HUDEP-2 (cell line): ENCODE measurements around the gene CREB3.

Experiments
- DNase-seq, 76 experiments: peaks; one replicate each; lab custom pipeline; 2025; ENCODE audit not compliant: unreplicated experiment in 76 of 76; lab: John Stamatoyannopoulos, UW

CREB3 gene, protein sequence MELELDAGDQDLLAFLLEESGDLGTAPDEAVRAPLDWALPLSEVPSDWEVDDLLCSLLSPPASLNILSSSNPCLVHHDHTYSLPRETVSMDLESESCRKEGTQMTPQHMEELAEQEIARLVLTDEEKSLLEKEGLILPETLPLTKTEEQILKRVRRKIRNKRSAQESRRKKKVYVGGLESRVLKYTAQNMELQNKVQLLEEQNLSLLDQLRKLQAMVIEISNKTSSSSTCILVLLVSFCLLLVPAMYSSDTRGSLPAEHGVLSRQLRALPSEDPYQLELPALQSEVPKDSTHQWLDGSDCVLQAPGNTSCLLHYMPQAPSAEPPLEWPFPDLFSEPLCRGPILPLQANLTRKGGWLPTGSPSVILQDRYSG

DNA sequence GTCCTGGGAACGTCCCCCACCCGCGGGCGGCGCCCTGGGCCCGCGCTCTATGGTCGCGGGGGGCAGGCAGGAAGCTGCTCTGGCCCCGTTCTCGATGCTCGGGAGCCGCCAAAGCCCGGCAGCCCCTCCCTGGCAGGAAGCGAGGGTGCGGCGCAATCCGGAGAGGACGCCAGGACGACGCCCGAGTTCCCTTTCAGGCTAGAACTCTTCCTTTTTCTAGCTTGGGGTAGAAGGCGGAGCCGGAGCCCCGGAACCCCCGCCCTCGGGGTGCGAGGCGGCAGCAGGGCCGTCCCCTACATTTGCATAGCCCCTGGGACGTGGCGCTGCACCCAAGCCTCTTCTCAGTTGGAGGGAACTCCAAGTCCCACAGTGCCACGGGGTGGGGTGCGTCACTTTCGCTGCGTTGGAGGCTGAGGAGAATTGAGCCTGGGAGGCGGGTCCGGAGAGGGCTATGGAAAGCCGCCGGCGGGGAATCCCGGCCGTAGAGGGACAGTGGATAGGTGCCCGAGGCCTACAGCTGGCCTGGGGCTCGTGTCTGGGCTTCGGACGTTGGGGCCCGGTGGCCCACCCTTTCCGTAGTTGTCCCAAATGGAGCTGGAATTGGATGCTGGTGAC lies at the start of gene CREB3, which contains the start of gene TLN1:
TSS of gene CREB3 (plus strand) at position 482 of the 615 bp plus-strand sequence. CDS start at position 589, 107 bp downstream.
TSS of gene TLN1 (minus strand) at position 11 of the 615 bp plus-strand sequence. CDS start 6,501 bp downstream, outside the sequence.
- DNase-seq: peak in 75 of 76 experiments; percentile 57 to 98 (median 96)

DNA sequence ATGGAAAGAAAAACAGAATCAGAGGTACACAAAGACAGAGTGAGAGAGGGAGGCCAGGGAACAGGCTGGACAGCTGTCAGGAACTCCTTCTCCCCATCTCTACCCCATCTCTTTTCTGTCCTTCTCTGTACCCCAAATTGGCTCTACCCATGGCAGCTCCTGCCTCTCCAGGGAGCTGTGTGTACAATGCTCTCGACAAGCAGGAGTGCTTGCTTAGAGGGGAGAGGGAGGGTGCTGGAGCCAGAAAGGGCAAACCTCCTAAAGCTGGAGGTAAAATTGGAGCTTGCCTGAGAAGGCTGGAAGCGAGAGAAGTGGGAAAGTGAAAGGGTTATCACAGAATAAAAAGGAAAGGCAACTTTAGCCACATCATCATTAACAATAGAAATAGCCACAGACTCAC lies 49.1 kb upstream of the CREB3 start:
- no peak for DNase-seq

DNA sequence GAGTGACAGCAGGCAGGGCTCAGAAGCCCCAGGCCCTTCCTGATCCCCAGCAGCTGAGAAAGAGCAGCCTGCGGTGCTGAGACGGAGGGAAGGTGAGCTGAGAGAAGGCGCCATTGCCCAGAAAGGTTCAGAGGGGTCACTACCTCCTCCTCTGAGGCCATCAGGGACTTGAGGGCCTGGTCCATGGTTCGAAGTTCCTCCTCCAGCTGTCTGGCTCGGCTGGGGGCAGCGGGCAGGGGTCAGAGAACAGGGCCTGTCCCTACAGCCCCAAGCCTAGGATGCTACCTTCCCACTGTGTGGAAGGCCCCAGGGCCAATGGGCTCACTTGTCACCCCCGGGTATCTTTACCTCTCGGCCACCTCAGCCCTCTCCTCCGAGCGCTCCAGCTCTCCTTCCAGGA lies 47.5 kb upstream of the CREB3 start:
- no peak for DNase-seq

DNA sequence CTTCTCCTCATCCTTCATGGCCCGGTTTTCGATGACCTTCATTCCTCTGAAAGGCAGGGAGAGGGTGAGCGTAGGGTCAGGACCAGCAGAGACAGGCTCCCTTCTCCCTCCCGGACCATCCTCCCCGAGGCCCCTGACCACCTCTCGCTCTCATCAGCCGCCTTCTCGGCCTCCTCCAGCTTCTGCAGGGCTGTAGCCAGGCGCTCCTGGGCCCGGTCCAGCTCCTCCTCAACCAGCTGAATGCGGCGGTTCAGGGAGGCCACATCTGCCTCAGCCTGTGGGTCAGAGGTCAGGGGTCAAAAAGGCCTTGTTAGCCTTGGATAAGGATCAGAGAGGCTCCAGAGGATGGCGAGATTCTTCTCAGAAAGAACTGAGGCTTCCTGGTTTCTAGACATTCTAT lies 47.0 kb upstream of the CREB3 start:
- DNase-seq: no peak

DNA sequence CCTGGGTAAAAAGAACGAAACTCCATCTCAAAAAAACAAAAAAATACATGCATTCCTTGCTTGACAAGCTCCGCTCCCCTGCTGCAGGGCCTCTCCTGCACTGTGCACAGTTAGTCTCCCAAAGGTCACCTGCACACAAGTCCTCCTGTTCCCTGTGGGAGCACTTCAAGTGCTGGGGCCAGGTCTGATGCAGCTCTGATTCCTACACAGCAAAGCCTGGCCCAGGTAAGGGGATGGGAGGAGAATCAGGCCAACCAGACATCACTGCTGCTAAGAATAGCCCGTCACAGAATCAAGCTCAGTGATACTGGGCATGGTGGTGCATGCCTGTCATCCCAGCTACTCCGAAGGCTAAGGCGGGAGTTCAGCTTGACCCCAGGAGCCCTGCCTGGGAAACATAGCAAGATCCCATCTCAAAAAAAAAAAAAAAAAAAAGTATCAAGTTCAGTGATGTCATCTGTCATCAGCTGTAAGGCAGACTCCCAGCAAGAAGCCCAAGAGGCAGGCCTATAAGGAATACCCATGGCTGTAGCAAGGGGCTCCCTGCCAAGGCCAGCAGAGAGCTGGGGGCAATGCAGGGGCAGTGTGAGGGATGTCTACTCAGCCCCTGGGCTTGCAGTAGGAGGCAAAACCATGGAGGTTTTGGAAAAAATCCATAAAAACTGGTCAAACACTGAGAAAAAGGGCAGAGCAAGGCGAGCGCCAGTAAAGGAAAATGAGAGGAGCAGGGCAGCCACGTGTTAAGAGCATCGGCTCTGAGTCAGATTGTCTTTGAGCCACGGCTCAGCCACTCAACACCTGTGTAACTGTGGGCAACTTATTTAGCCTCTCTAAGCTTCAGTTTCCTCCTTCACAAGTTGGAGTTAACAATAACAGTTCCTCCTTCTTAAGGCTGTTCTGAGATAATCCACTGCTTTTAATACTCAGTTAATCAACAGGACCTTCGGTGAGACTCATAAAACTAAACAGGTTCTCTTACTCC lies 46.0 kb upstream of the CREB3 start:
- DNase-seq: no peak

DNA sequence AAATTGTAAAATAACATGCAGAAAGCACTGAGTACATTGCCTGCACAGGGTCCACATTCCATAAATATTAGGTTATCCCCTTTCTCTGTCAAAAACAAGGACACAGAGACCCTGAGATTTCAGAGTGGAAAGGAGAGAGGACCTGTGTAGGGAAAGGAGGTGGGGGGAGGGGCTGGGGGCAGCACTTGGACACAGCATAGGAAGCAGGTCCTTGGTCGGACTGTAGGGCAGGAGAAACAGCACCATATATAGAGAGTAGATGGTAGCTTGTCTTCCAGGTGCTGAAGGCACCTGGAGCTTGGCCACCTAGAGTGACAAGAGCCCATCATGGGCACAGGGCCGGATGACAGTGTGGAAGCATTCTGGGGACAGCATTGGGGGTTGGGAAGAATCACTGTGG lies 45.2 kb upstream of the CREB3 start:
- no peak for DNase-seq

DNA sequence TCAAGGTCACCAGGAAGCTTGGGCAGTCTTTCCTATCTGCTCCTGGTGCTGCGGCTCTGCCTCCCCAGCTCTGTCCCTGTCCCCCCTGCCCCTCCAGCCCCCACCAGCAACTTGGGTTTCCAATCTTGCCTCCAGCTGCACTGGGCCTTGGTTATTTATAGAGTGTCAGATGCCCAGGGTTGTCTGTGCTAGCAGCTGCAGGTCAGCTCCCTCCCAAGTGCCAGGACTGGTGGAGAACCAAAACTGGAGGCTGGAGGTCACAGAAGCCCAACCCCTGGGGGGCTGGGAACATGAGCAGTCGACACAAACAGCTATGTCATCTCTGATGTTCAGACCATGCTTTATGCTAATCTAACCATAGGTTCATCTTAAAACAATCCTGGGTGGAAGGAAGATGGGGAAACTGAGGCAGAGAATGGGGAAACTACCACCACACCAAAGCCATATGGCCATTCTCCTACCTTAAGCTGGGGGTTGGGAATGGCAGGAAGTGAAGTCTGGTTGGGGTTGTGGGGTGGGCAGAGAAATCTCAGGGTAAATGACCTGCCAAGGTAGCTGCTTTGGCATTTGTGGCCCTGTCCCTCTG lies 44.4 kb upstream of the CREB3 start:
- DNase-seq: no peak

DNA sequence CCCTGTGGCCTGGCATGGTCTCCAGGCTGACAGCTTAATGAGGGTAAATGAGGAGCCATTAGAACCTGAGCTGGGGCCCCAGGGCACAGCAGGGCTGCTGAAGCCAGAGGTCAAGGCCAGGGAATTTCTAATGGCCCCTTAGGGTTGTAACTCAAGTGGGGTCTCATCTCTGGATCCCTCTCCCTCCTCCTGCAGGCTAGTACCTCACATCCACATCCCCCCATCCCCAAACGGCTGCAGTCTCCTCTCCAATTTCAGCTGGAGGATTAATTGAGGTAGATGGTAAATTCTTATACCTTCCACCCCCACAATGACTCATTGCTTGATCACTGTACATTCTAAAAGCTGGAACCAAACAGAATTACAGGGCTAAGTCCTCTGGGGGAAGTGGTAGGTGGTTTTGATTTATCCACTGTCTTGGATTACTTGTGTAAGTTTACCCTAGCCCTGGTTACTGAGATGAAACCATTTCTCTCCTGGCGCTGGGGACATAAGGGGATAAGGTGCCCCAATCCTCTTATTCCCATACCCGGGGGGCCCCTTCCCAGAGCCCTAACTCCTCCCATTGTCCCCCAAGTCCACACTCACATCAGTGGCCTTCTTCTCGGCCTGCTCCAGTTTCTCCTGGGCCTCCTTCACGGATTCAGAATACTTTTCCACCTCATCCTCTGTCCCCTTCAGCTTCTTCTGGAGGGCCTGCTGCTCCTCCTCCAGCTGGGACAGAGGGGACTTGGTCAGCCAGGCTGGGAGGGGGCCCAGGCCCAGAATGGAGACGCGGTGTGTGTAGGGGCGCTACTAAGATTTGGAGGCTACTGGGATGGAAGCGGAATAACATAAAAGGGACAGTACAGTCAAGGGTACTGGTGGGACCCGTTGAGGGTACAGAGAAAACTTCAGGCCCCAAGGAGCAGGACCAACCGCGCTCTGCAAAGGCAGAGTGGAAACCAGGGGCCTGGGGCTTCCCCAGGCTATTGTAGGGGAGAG lies 43.6 kb upstream of the CREB3 start:
- DNase-seq: peak in 1 of 76 experiments; percentile 2

DNA sequence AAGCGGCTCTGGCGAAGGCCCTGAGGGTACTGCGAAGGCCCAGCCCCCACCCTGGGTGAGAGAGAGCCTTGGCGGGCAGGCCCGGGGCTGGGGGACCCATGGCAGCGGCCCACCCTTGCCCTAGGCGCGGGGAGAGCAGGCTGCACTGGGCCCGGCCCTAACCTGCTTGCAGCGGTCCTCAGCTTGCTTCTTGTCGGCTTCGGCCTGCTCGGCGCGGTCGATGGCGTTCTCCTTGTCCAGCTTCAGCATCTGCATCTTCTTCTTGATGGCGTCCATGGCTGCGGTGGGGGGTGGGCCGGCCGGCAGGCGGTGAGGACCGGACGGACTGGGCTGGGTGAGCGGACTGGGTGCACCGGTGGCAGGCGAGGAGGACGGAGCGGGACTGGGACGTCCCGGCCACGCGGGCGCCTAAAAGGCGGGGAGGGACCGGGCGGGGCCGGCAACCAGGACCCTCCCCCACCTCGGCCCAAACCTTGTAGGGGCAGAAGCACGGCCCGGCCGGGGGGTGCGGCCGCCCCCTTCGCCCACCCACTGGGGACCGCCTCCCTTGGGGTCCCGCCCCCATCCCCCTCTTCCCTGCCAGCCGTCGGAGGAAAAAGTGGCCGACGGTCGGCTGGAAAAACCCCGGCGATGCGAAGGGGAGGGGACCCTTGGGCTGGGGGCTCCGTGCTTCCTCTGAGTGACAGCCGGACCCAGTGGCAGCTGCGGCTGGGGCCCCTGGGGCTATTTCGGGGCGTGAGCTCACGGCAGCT lies 42.7 kb upstream of the CREB3 start, which contains the start of gene TPM2:
TSS of gene TPM2 (minus strand) at position 384 of the 752 bp plus-strand sequence. CDS start at position 276, 108 bp downstream.
- no peak for DNase-seq

DNA sequence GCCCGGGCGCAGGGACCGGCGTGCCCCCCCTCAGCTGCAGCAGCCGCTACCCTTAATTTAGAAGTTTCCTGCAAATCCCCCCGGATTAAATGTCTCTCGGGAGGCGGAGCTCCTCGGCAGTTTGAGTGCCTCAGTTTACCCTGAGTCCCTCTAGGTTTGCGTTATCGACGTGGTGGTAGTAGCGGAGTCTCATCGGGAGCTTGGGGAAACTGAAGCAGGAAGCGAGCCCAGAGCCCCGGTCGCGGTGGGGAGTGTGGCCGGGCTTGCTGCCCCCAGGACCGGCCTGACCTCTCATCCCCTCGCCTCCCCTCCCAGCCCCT lies 42.2 kb upstream of the CREB3 start:
- no peak for DNase-seq

DNA sequence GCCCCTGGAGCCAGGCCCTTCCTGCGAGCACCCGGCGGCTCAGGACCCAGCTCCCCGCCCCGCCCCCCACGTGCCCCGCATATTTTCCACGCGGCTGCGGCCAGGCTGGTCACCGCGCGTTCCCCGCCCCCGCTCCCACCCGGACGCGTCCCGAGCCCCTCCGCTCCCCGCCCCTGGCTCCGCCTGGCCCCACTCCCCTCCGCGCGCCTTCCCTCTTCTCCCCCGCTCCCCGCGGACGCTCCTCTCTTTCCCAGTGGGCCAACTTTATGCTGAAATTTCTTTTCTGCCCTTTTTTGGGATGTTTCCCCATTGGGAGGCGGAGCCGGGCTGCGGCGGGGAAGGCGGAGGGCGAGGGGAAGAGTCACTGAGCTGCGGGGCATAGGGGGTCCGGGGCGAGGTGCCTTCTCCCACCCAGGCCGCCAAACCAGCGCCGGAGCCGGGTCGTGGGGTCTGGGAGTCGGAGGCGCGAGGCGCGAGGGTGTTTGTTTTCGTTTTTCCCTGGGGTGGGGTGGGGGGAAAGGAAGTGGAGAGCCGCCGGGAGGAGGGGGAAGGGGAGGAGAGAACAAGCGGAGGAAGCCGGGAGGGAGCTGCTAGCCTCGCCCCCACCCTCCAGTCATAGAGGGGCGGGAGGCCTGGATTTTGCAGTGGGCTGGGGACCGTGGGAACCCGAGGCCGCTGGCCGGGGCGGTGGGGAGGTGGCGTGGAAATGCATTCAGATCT lies 41.7 kb upstream of the CREB3 start:
- DNase-seq: peak in 4 of 76 experiments; percentile 1 to 28 (median 9)

DNA sequence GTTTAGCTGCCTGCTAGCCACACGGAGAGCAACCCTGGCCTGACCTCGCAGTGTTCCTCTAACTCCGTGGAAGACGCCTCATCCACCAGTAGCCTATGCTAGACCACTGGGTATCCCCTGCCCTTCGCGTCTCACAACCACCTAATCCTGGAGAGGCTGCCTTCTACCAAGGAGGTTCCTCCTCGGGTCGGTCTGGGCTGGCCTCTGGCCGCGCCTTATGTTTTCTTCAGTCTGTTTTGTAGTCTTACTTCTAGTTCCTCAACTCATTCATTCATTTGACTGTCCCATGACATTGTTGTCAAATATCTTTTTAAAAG lies 41.2 kb upstream of the CREB3 start:
- DNase-seq: no peak

DNA sequence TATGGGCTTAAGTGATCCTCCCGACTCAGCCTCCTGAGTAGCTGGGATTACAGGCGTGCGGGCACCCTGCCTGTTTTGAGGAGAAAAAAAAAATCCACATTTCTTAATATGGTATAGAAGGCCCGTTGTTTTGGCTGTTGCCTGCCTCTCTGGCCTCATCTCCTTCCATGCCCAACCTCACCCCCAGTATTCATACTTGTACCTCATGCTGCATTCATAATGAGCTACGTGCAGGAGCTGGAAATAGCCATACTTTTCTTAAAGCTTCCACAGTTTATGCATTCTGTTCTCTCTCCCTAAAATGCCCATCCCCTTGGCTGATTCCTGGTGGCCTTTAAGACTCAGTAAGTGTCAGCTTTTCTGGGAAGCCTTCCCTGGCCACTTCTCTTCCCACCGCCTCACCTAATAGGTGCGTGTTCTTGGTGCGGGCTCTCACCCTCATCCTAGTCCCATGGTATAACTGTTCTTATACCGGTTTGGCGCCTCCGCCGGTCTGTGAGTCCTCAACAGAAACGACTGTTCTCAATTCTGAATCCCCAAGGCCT lies 40.6 kb upstream of the CREB3 start:
- no peak for DNase-seq

DNA sequence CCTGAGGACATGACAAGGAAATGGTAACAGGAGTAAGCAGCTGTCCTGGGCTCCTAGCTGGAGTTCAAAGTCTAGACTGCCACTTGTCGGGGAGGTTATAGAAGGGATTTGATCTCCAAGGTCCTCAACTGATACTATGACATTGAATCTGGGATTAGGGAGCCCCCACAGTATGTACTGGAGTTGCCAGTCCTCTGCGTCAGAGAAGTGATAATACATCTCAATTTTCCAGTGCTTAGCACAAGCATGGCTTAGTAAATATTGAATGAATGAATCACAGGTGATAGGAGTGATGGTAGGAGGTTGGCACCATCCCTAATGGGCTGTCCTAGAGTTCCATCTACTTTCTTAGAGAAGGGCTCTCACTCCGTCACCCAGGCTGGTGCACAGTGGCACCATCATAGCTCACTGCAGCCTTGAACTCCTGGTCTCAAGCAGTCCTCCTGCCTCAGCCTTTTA lies 36.5 kb upstream of the CREB3 start:
- no peak for DNase-seq

DNA sequence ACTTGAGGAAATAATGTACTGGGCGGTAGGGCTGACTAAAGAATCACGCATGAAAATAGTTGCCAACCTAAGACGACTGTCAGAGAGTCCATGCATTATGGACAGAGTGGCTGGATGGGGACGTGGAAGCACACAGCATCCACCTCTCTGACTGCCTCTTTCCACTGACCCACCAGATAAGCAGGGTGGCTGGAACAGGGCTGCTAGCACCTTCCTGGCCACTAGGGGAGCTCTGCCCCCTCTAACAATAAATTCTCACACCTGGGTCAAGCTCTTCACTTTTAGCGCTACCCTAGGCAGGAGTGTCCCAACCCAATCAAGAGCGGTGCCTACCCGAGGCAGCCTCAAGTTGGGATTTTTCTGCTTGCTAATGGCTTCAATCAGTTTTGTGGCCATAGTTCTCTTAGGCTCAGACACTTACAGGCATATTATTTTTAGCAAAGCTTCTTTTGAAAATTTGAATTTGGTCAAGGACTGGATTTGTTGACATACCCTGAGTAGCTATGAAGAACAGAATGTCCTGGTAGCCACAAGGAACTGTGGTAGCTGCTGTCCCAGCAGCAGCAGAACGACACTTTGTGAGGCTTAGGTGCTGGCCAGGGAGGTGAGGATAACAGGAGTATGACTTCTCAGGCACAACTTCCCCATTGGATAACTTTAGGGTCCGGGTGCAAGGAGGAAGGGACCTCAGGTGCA lies 35.8 kb upstream of the CREB3 start:
- DNase-seq: peak in 53 of 76 experiments; percentile 3 to 62 (median 27)

DNA sequence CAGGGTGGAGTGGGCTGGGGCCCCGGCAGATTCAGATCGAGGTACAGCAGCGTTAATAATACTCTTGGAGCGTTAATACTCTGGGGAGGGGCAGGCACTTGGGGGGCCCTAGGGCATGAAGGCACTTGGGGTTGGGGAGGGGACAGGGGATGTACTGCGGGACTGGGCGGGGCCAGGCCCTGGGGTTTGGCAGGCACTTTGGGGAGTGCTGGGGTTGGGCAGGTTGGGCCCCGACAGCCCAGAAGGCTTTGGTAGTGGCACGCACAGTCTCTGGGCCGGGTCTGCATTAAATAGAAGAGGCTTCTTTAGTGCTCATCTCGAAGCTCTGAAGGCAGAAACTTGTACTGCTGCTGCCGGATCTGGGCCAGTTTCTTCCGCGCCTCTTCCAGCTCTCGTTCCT lies 35.0 kb upstream of the CREB3 start:
- DNase-seq: no peak

DNA sequence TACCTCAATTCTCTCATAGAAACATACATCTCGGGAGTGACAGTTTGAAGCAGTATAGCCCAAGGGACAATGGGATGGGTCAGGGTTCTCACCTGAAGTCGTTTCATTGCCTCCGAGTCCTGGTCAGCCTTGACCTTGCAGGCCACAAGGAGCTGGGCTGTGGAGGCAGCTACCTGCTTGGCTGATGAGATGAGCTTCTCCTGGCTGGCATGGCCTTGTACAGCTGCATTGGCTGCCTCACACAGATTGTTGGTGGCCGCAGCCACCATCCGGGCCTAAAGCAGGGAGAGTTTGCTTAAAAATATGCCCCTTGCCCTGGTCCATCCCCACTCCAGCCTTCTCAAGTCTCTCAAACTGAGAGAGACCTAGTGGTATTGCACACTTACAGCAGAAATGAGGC lies 34.2 kb upstream of the CREB3 start:
- no peak for DNase-seq
